ENCODE data around the gene ELL.

- no peak for TF ChIP-seq CREB1 (CRISPR knock-in tag; IDR thresholded peaks at IDR 0.05)
- no peak for TF ChIP-seq CTCF (IDR thresholded peaks at IDR 0.05)
- no peak for TF ChIP-seq CBFB (CRISPR knock-in tag; IDR thresholded peaks at IDR 0.05; ENCODE audit: low read depth)
- TF ChIP-seq RELA (CRISPR knock-in tag; IDR thresholded peaks at IDR 0.05; ENCODE audit: borderline replicate concordance): no peak
- TF ChIP-seq TEAD4 (CRISPR knock-in tag; IDR thresholded peaks at IDR 0.05): no peak
- TF ChIP-seq MAX (CRISPR knock-in tag; IDR thresholded peaks at IDR 0.05): no peak
- no peak for TF ChIP-seq ZNF281 (CRISPR knock-in tag; IDR thresholded peaks at IDR 0.05)
- TF ChIP-seq ZNF512 (CRISPR knock-in tag; IDR thresholded peaks at IDR 0.05; ENCODE audit: borderline replicate concordance): no peak
- TF ChIP-seq ZNF425 (CRISPR knock-in tag; conservative IDR thresholded peaks at IDR 0.05): no peak
Measured at GRCh38 chr19:18452386-18452785, 69.5 kb downstream of the ELL start.
